Vagina (tissue), 2 donors: Measurements from ENCODE around the gene CDH4. TPM values are rescaled to one million over a fixed set of nuclear protein-coding genes. Genes with fewer than 3 reads are reported as not detected.

Source experiments
- DNase-seq, 2 donors: peaks; one replicate each; pipeline ENCODE4 v3.0.0-alpha.2; 2017; ENCODE audit errors: extremely low spot score in 2 of 2
- H3K27ac ChIP-seq: fragments of 200-600 bp; sonication (generic); one replicate; pipeline ENCODE4 v1.5.1; 2019
- H3K27me3 ChIP-seq: fragments of 200-600 bp; sonication (generic); one replicate; pipeline ENCODE4 v1.5.1; 2019
- H3K36me3 ChIP-seq, 2 donors: fragments of 200-600 bp; sonication (generic); one replicate each; pipeline ENCODE4 v1.5.1; 2017 to 2019
- H3K4me1 ChIP-seq: fragments of 200-600 bp; sonication (generic); one replicate; pipeline ENCODE4 v1.5.1; 2019
- H3K4me3 ChIP-seq, 2 donors: fragments of 200-600 bp; sonication (generic); 1 replicate in 1 of 2; 2 replicates in 1 of 2; pipeline ENCODE4 v1.5.1; 2016 to 2019
- H3K9me3 ChIP-seq: fragments of 200-600 bp; sonication (generic); one replicate; pipeline ENCODE4 v1.5.1; 2019
- CTCF ChIP-seq, 3 experiments: fragments of 450-650 bp in 2 of 3; fragments of 200-600 bp in 1 of 3; sonication (generic) in 1 of 3; IDR thresholded peaks; one replicate each; pipeline ENCODE4 v1.5.1; 2017 to 2019; ENCODE audit warnings: antibody characterized with exemption in 3 of 3, mild to moderate bottlenecking in 2 of 3, moderate library complexity in 2 of 3
- POLR2A ChIP-seq, 2 donors: fragments of 450-650 bp; IDR thresholded peaks; one replicate each; pipeline ENCODE4 v1.6.1; 2017; ENCODE audit warnings: antibody characterized with exemption in 2 of 2, mild to moderate bottlenecking in 2 of 2, moderate library complexity in 2 of 2
- POLR2AphosphoS5 ChIP-seq, 2 donors: sonication (generic); formaldehyde crosslinking; IDR thresholded peaks; one replicate each; pipeline ENCODE4 v1.9.0; 2017; ENCODE audit warnings: antibody characterized with exemption in 2 of 2, mild to moderate bottlenecking in 2 of 2, low read depth in 1 of 2; ENCODE audit not compliant: insufficient read depth in 1 of 2
- intact Hi-C: fragments of 100-400 bp; cut with DNase I; formaldehyde crosslinking; loops from one replicate; pipeline ENCODE4 v1.15.1; 2023
- total RNA-seq: library from RNA; depleted of rRNA; stranded (reverse); fragments of >200 nt; gene quantifications from one replicate; pipeline ENCODE4 v1.2.3, GENCODE V29; 2016

CDH4 gene
- total RNA-seq, 1 donor from 2014 or later = 0.25 TPM

- Histone ChIP-seq H3K36me3 (no peaks in the 10 kb centered on the region), H3K27ac (no peak overlapping the region), H3K4me3 (no peak overlapping the region), H3K4me1 (no peaks in the 10 kb centered on the region), H3K27me3 (no peaks in the 10 kb centered on the region), H3K9me3 (no peaks in the 10 kb centered on the region)
- DNase-seq = no peak
- intact Hi-C loops = no loop called here
- no peak for TF ChIP-seq POLR2AphosphoS5 (IDR thresholded peaks at IDR 0.05; ENCODE audit: insufficient read depth in 1 of 2, low read depth in 1 of 2)
- no peak for TF ChIP-seq POLR2A (IDR thresholded peaks at IDR 0.05)
- TF ChIP-seq CTCF (IDR thresholded peaks at IDR 0.05) = no peak
These were observed 416.1 kb downstream of the CDH4 start for GRCh38 chr20:61668065-61668650.

- Histone ChIP-seq H3K27me3 (no peaks in the 10 kb centered on the region), H3K27ac (no peak overlapping the region), H3K4me3 (no peak overlapping the region), H3K4me1 (no peaks in the 10 kb centered on the region), H3K36me3 (no peaks in the 10 kb centered on the region), H3K9me3 (no peaks in the 10 kb centered on the region)
- DNase-seq = no peak
- no peak for TF ChIP-seq POLR2A (IDR thresholded peaks at IDR 0.05)
- no peak for TF ChIP-seq CTCF (IDR thresholded peaks at IDR 0.05)
- no peak for TF ChIP-seq POLR2AphosphoS5 (IDR thresholded peaks at IDR 0.05; ENCODE audit: insufficient read depth in 1 of 2, low read depth in 1 of 2)
- intact Hi-C loops = no loop called here
These were observed 416.9 kb downstream of the CDH4 start for GRCh38 chr20:61668771-61669503.

- DNase-seq = no peak
- Histone ChIP-seq H3K4me1 (no peaks in the 10 kb centered on the region), H3K4me3 (no peak overlapping the region), H3K27ac (no peak overlapping the region), H3K36me3 (no peaks in the 10 kb centered on the region), H3K27me3 (no peaks in the 10 kb centered on the region), H3K9me3 (no peaks in the 10 kb centered on the region)
- intact Hi-C loops = no loop called here
- TF ChIP-seq POLR2A (IDR thresholded peaks at IDR 0.05) (no peak), POLR2AphosphoS5 (IDR thresholded peaks at IDR 0.05; ENCODE audit: insufficient read depth in 1 of 2, low read depth in 1 of 2) (no peak), CTCF (IDR thresholded peaks at IDR 0.05) (no peak)
These were observed 418.2 kb downstream of the CDH4 start for GRCh38 chr20:61670274-61670673.

- no peak for DNase-seq
- no peaks in the 10 kb centered on the region for H3K27me3 ChIP-seq
- TF ChIP-seq CTCF (IDR thresholded peaks at IDR 0.05) (no peak), POLR2AphosphoS5 (IDR thresholded peaks at IDR 0.05; ENCODE audit: insufficient read depth in 1 of 2, low read depth in 1 of 2) (no peak), POLR2A (IDR thresholded peaks at IDR 0.05) (no peak)
- no peaks in the 10 kb centered on the region for H3K36me3 ChIP-seq
- H3K4me3 ChIP-seq = no peak overlapping the region
- intact Hi-C loops = no loop called here
- no peak overlapping the region for H3K27ac ChIP-seq
- no peaks in the 10 kb centered on the region for H3K4me1 ChIP-seq
- H3K9me3 ChIP-seq = no peaks in the 10 kb centered on the region
These were observed 419.5 kb downstream of the CDH4 start for GRCh38 chr20:61671559-61671958.
